HCT116 (cell line): Measurements from ENCODE around the gene PROSER2. TPM values are rescaled to one million over a fixed set of nuclear protein-coding genes. Genes with fewer than 3 reads are reported as not detected.

ENCODE experiments used
- ATAC-seq: fragments of 200-7000 bp; cut with Tn5 transposase; 2 replicates; pipeline ENCODE4 v1.9.1; 2020; ENCODE audit warnings: mild to moderate bottlenecking, moderate library complexity
- BruUV-seq: library from RNA; stranded (reverse); fragments of 400-500 nt; replicated peaks from 2 replicates; lab custom pipeline; 2021; lab: Mats Ljungman, UMichigan
- CTCF ChIA-PET: fragments of 300-600 bp; sonication (Branson Sonifier 250); formaldehyde crosslinking; loops from one replicate; lab custom pipeline; 2021; ENCODE audit warnings: antibody characterized with exemption; lab: Charles Lee
- POLR2A ChIA-PET: fragments of 300-600, 350-600 bp; sonication (Branson Sonifier 250); formaldehyde crosslinking; loops from one replicate; lab custom pipeline; 2021; ENCODE audit warnings: antibody characterized with exemption; lab: Charles Lee
- RAD21 ChIA-PET, 2 experiments: fragments of 300-600 bp; sonication (Branson Sonifier 250); formaldehyde crosslinking; loops; one replicate each; lab custom pipeline; 2023; ENCODE audit warnings: low total read pairs in 2 of 2; ENCODE audit not compliant: uncharacterized antibody in 2 of 2, unreplicated experiment in 2 of 2, low non-redundant PET in 1 of 2; lab: Charles Lee
- DNase-seq: peaks from one replicate; pipeline ENCODE4 v3.0.0-alpha.2; 2010; ENCODE audit warnings: low read depth, low spot score
- H2AFZ ChIP-seq: fragments of 200-600 bp; shearing (Covaris generic), sonication (generic); 2 replicates; pipeline ENCODE4 v1.6.1; 2017; ENCODE audit warnings: low read depth, mixed run types, mixed read lengths, antibody characterized with exemption, low read length; ENCODE audit not compliant: poor library complexity, severe bottlenecking
- H3K27ac ChIP-seq: 2 replicates; pipeline ENCODE4 v1.5.1; 2012; ENCODE audit warnings: low read depth, low read length
- H3K27me3 ChIP-seq: fragments of 200-600 bp; sonication (generic); 2 replicates; pipeline ENCODE4 v1.6.1; 2016; ENCODE audit warnings: mixed run types, low read length, mixed read lengths; ENCODE audit not compliant: insufficient read depth
- H3K36me3 ChIP-seq, 2 experiments: fragments of 200-500 bp in 1 of 2; fragments of 200-600 bp in 1 of 2; sonication (Bioruptor generic) in 1 of 2; sonication (generic) in 1 of 2; 2 replicates each; pipeline versions ENCODE4 v1.5.1 to v1.6.1; 2014 to 2016; ENCODE audit warnings: low read length in 2 of 2, inconsistent platforms in 1 of 2, mixed read lengths in 1 of 2, mixed run types in 1 of 2; ENCODE audit not compliant: insufficient read depth in 2 of 2, control insufficient read depth in 1 of 2
- H3K4me1 ChIP-seq, 2 experiments: fragments of 200-600 bp in 1 of 2; sonication (generic) in 1 of 2; 2 replicates each; pipeline versions ENCODE4 v1.5.1 to v1.6.1; 2012 to 2017; ENCODE audit warnings: low read length in 2 of 2, inconsistent platforms in 1 of 2, mild to moderate bottlenecking in 1 of 2, mixed read lengths in 1 of 2, mixed run types in 1 of 2, moderate library complexity in 1 of 2; ENCODE audit not compliant: insufficient read depth in 2 of 2, control insufficient read depth in 1 of 2
- H3K4me2 ChIP-seq: fragments of 200-600 bp; sonication (generic); 2 replicates; pipeline ENCODE4 v1.6.1; 2017; ENCODE audit warnings: mixed run types, low read length, mixed read lengths
- H3K4me3 ChIP-seq, 2 experiments: fragments of 200-600 bp in 1 of 2; sonication (generic) in 1 of 2; replicated peaks in 1 of 2; 2 replicates each; pipeline ENCODE4 v1.5.1; 2011 to 2016; ENCODE audit warnings: low read length in 2 of 2, control low read depth in 1 of 2, low read depth in 1 of 2, mild to moderate bottlenecking in 1 of 2, mixed read lengths in 1 of 2, mixed run types in 1 of 2
- H3K79me2 ChIP-seq: fragments of 200-600 bp; sonication (generic); 2 replicates; pipeline ENCODE4 v1.6.1; 2017; ENCODE audit warnings: mild to moderate bottlenecking, mixed run types, low read length, moderate library complexity, mixed read lengths; ENCODE audit not compliant: insufficient read depth
- H3K9ac ChIP-seq: fragments of 200-600 bp; sonication (generic); 2 replicates; pipeline ENCODE4 v1.6.1; 2016; ENCODE audit warnings: low read length, mixed read lengths
- H3K9me2 ChIP-seq: fragments of 200-600 bp; sonication (generic), shearing (Covaris generic); 2 replicates; pipeline ENCODE4 v1.6.1; 2017; ENCODE audit warnings: mixed run types, mild to moderate bottlenecking, moderate library complexity; ENCODE audit not compliant: insufficient read depth
- H3K9me3 ChIP-seq, 2 experiments: fragments of 200-500 bp in 1 of 2; fragments of 200-600 bp in 1 of 2; sonication (Bioruptor generic) in 1 of 2; sonication (generic) in 1 of 2; 2 replicates each; pipeline ENCODE4 v1.6.1; 2014 to 2017; ENCODE audit warnings: low read length in 2 of 2, mixed read lengths in 2 of 2, inconsistent platforms in 1 of 2, low read depth in 1 of 2, mild to moderate bottlenecking in 1 of 2, mixed run types in 1 of 2, moderate library complexity in 1 of 2; ENCODE audit not compliant: control insufficient read depth in 1 of 2, insufficient read depth in 1 of 2
- H4K20me1 ChIP-seq: fragments of 200-600 bp; sonication (generic), shearing (Covaris generic); 2 replicates; pipeline ENCODE4 v1.6.1; 2017; ENCODE audit warnings: mixed run types, mild to moderate bottlenecking, moderate library complexity; ENCODE audit not compliant: insufficient read depth
- CTCF ChIP-seq, 3 experiments: fragments of 200-600 bp in 1 of 3; sonication (generic) in 1 of 3; IDR thresholded peaks in 2 of 3; conservative IDR thresholded peaks in 1 of 3; 2 replicates each; pipeline ENCODE4 v1.5.1; 2012 to 2017; ENCODE audit warnings: low read depth in 2 of 3, low read length in 2 of 3, antibody characterized with exemption in 1 of 3, borderline replicate concordance in 1 of 3, control low read depth in 1 of 3, mild to moderate bottlenecking in 1 of 3, mixed read lengths in 1 of 3, mixed run types in 1 of 3, moderate library complexity in 1 of 3; ENCODE audit not compliant: insufficient read depth in 1 of 3
- EGR1 ChIP-seq: IDR thresholded peaks from 2 replicates; pipeline ENCODE4 v1.6.1; 2012; ENCODE audit warnings: low read depth
- FOSL1 ChIP-seq: IDR thresholded peaks from 2 replicates; pipeline ENCODE4 v1.6.1; 2012; ENCODE audit warnings: low read depth
- POLR2A ChIP-seq: IDR thresholded peaks from 2 replicates; pipeline ENCODE4 v1.7.0; 2011; ENCODE audit warnings: borderline replicate concordance; ENCODE audit not compliant: insufficient read depth, insufficient read length; ENCODE audit errors: extremely low read depth
- POLR2AphosphoS5 ChIP-seq: IDR thresholded peaks from 2 replicates; pipeline ENCODE4 v1.6.1; 2011; ENCODE audit warnings: mild to moderate bottlenecking, low read depth, low read length, moderate library complexity
- SIN3A ChIP-seq: IDR thresholded peaks from 2 replicates; pipeline ENCODE4 v1.6.1; 2012; ENCODE audit warnings: low read depth
- SP1 ChIP-seq: IDR thresholded peaks from 2 replicates; pipeline ENCODE4 v1.6.1; 2012; ENCODE audit warnings: low read depth
- YY1 ChIP-seq: IDR thresholded peaks from 2 replicates; pipeline ENCODE4 v1.6.1; 2011; ENCODE audit warnings: low read length, low read depth, moderate library complexity, mild to moderate bottlenecking; ENCODE audit not compliant: insufficient replicate concordance; ENCODE audit errors: extremely low read depth
- ZBTB33 ChIP-seq: IDR thresholded peaks from 2 replicates; pipeline ENCODE4 v1.6.1; 2011; ENCODE audit warnings: mild to moderate bottlenecking, low read length, moderate library complexity; ENCODE audit not compliant: insufficient replicate concordance; ENCODE audit errors: extremely low read depth
- intact Hi-C: fragments of 100-400 bp; cut with micrococcal nuclease; formaldehyde crosslinking; loops from 2 replicates; pipeline ENCODE4 v1.10.0; 2022
- total RNA-seq: library from RNA; stranded (reverse); gene quantifications from one replicate; pipeline ENCODE4 v1.2.1, GENCODE V29; 2021; ENCODE audit not compliant: unreplicated experiment

PROSER2 gene
- total RNA-seq, 1 experiment from 2014 or later: 46.2 TPM

GRCh38 chr10:11794566-11794965, 28.6 kb upstream of the PROSER2 start:
- ChIA-PET CTCF (interaction anchor here (1.0 to 3.9 kb wide), 4 partner anchors 12 to 1305 kb away, joined by 3 to 43 read pairs (median 12); no protein-coding TSS in a partner anchor), POLR2A (interaction anchor here (1.1 to 2.5 kb wide), 3 partner anchors 20 to 26 kb away, joined by 4 to 8 read pairs (median 4); no protein-coding TSS in a partner anchor), RAD21 (interaction anchor here in 1 of 2 experiments (0.8 kb wide), 1 partner anchor 192 kb away, joined by 3 read pairs; no protein-coding TSS in a partner anchor)
- Histone ChIP-seq H3K4me2 (peak overlapping the region; percentile 69), H3K4me1 (peaks cover 14 to 45% of the 10 kb centered on the region in 2 experiments), H3K27ac (0 out of 2 replicates have a peak overlapping the region, but pooled peaks have one; percentile 68), H2AFZ (no peak overlapping the region), H3K9me2 (no peaks in the 10 kb centered on the region), H3K79me2 (no peaks in the 10 kb centered on the region), H3K9ac (peak overlapping the region; percentile 56), H3K27me3 (no peaks in the 10 kb centered on the region), H3K4me3 (peak overlapping the region in 1 of 2 experiments; percentile 42; a peak in 2 of 4 replicates), H4K20me1 (no peaks in the 10 kb centered on the region), H3K36me3 (no peaks in the 10 kb centered on the region), H3K9me3 (no peaks in the 10 kb centered on the region)
- ATAC-seq (peak; percentile 11; the same call in 1 of the 2 replicates), DNase-seq (no peak)
- TF ChIP-seq CTCF (IDR thresholded peaks at IDR 0.05 in 2 of 3, conservative IDR thresholded peaks at IDR 0.05 in 1 of 3; ENCODE audit: borderline replicate concordance in 1 of 3, insufficient read depth in 1 of 3, low read depth in 2 of 3, low read length in 2 of 3) (no peak), POLR2AphosphoS5 (0 out of 2 replicates have a peak, but pooled peaks have one; percentile 19)
- BruUV-seq: no TSS peak
- intact Hi-C loops: loop anchor here (2.0 to 10.0 kb wide), 3 partner anchors 26 to 920 kb away; no protein-coding TSS in a partner anchor

GRCh38 chr10:11795101-11795920, 27.8 kb upstream of the PROSER2 start:
- peaks cover 14 to 45% of the 10 kb centered on the region in 2 experiments for H3K4me1 ChIP-seq
- H2AFZ ChIP-seq: no peak overlapping the region
- BruUV-seq: no TSS peak
- intact Hi-C loops: loop anchor here (2.0 to 10.0 kb wide), 3 partner anchors 25 to 919 kb away; no protein-coding TSS in a partner anchor
- POLR2A ChIA-PET: interaction anchor here (1.4 kb wide), 1 partner anchor 25 kb away, joined by 3 read pairs; no protein-coding TSS in a partner anchor
- RAD21 ChIA-PET: no interaction called here
- H3K9ac ChIP-seq: peak overlapping the region; percentile 56; the same call in 1 of the 2 replicates
- no peaks in the 10 kb centered on the region for H3K27me3 ChIP-seq
- no peak for ATAC-seq
- CTCF ChIA-PET: interaction anchor here (1.0 to 3.9 kb wide), 3 partner anchors 13 to 191 kb away, joined by 3 to 43 read pairs (median 22); no protein-coding TSS in a partner anchor
- no peaks in the 10 kb centered on the region for H3K9me3 ChIP-seq
- no peaks in the 10 kb centered on the region for H3K9me2 ChIP-seq
- H3K4me2 ChIP-seq: peak overlapping the region; percentile 69
- H3K4me3 ChIP-seq: no peak overlapping the region
- H3K27ac ChIP-seq: no peak overlapping the region
- DNase-seq: no peak
- H3K36me3 ChIP-seq: no peaks in the 10 kb centered on the region
- no peaks in the 10 kb centered on the region for H4K20me1 ChIP-seq
- H3K79me2 ChIP-seq: no peaks in the 10 kb centered on the region
- TF ChIP-seq EGR1: 0 out of 2 replicates have a peak, but pooled peaks have one; percentile 35
- no peak for TF ChIP-seq SP1
- no peak for TF ChIP-seq POLR2A
- TF ChIP-seq SIN3A: no peak
- no peak for TF ChIP-seq FOSL1
- no peak for TF ChIP-seq ZBTB33
- TF ChIP-seq YY1: no peak
